ENCODE results near the gene PDAP1. TPM values are rescaled to one million over a fixed set of nuclear protein-coding genes. Genes with fewer than 3 reads are reported as not detected.
"Not testable (repeated sequence)": the region's sequence is repeated elsewhere in the genome, so short reads cannot be mapped to it uniquely, and the experiment has no call there.

PDAP1 gene
- total and polyA plus RNA-seq, 2 experiments from 2014 or later: 93.1 to 134 TPM

DNA sequence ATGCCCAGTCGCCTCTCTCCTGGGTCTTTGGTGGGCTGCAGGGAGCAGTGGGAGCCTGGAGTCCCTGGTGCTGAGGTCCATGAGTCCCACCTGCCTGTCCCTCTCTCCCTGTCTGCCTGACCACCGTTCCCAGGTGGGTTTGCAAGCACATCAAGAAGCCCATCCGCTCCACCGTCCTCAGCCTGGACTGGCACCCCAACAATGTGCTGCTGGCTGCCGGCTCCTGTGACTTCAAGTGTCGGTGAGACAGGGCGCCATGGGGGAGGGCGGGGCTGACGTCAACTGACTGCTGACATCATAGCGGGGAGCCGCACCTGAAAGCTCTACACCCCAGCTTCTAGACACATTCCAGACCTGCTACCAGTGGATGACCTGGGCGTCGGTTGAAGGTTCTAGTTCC is 18.6 kb downstream of the PDAP1 start (continued):
- TF ChIP-seq ZNF462 (CRISPR knock-in tag; IDR thresholded peaks at IDR 0.05) (no peak), ZNF114 (CRISPR knock-in tag; IDR thresholded peaks at IDR 0.05) (no peak)

GRCh38 chr7:99387912-99388311 is 20.5 kb downstream of the PDAP1 start:
- no peak overlapping the region for H3K27ac Mint-ChIP-seq
- H3K36me3 Mint-ChIP-seq (ENCODE audit: low read depth): peaks cover 25% of the 10 kb centered on the region
- TF ChIP-seq REST (IDR thresholded peaks at IDR 0.05; ENCODE audit: unreplicated experiment): no peak
- Histone ChIP-seq H3K4me2 (no peak overlapping the region), H3F3A (replicated peaks; ENCODE audit: low read depth) (peaks cover 12% of the 10 kb centered on the region; the same call in 1 of the 2 replicates), H3K4me1 (ENCODE audit: insufficient read depth) (no peaks in the 10 kb centered on the region), H3K79me2 (replicated peaks; ENCODE audit: insufficient read depth) (0 out of 2 replicates have a peak, but pooled peaks cover 3% of the 10 kb centered on the region), H3K36me3 (ENCODE audit: insufficient read depth) (no peaks in the 10 kb centered on the region), H3K4me3 (no peak overlapping the region), H3K9me2 (ENCODE audit: insufficient read depth) (no peaks in the 10 kb centered on the region), H2AFZ (no peak overlapping the region), H3K27ac (ENCODE audit: low read depth) (no peak overlapping the region), H4K20me1 (replicated peaks; ENCODE audit: insufficient read depth) (no peaks in the 10 kb centered on the region; the same call in 1 of the 2 replicates), H3K27me3 (ENCODE audit: insufficient read depth) (no peaks in the 10 kb centered on the region)
- no peak for DNase-seq (ENCODE audit: low spot score)
- H3K27me3 Mint-ChIP-seq (ENCODE audit: insufficient read depth, low read depth, poor library complexity): peaks cover 12% of the 10 kb centered on the region
- peaks cover 3% of the 10 kb centered on the region; the same call in 1 of the 3 replicates for H3K4me1 Mint-ChIP-seq
- no peak for ATAC-seq
- H3K9me3 Mint-ChIP-seq: no peaks in the 10 kb centered on the region
- no peak overlapping the region for H3K4me3 Mint-ChIP-seq

DNA sequence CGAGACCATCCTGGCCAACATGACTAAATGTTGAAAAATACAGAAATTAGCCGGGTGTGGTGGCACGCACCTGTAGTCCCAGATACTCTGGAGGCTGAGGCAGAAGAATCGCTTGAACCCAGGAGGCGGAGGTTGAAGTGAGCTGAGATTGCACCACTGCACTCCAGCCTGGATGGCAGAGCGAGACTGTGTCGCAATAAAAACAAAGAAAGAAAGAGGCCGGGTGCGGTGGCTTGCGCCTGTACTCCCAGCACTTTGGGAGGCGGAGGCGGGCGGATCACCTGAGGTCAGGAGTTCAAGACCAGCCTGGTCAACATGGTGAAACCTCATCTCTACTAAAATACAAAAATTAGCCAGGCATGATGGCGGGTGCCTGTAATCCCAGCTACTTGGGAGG is 21.2 kb downstream of the PDAP1 start:
- not testable (repeated sequence) for H4K20me1 ChIP-seq (replicated peaks; ENCODE audit: insufficient read depth); H3K4me1 Mint-ChIP-seq; H3K27me3 ChIP-seq (ENCODE audit: insufficient read depth); H3K4me3 Mint-ChIP-seq; H3K4me1 ChIP-seq (ENCODE audit: insufficient read depth); H3K27ac Mint-ChIP-seq; H3K9me2 ChIP-seq (ENCODE audit: insufficient read depth); H2AFZ ChIP-seq; H3F3A ChIP-seq (replicated peaks; ENCODE audit: low read depth); H3K27ac ChIP-seq (ENCODE audit: low read depth); H3K9me3 Mint-ChIP-seq; ATAC-seq; H3K4me3 ChIP-seq; H3K36me3 ChIP-seq (ENCODE audit: insufficient read depth); H3K4me2 ChIP-seq; DNase-seq (ENCODE audit: low spot score); H3K27me3 Mint-ChIP-seq (ENCODE audit: insufficient read depth, low read depth, poor library complexity); H3K79me2 ChIP-seq (replicated peaks; ENCODE audit: insufficient read depth)
- H3K36me3 Mint-ChIP-seq (ENCODE audit: low read depth): peaks cover 25% of the 10 kb centered on the region
